Measurements from ENCODE around the gene ZBTB46.
"Not testable (repeated sequence)": the region's sequence is repeated elsewhere in the genome, so short reads cannot be mapped to it uniquely, and the experiment has no call there.

The ZBTB46 gene

GRCh38 chr20:63830841-63831588, at the start of gene ZBTB46:
ZBTB46 (minus strand) TSS chr20:63831264; CDS start chr20:63790757, 40,507 bp downstream.
- no peak for DNase-seq

GRCh38 chr20:63878899-63879663, 48.0 kb upstream of the ZBTB46 start:
- DNase-seq, result no peak

GRCh38 chr20:63877755-63878470, 46.8 kb upstream of the ZBTB46 start:
- DNase-seq, result no peak

GRCh38 chr20:63876489-63877036, 45.5 kb upstream of the ZBTB46 start:
- DNase-seq, result no peak

GRCh38 chr20:63874241-63874640, 43.2 kb upstream of the ZBTB46 start:
- not testable (repeated sequence) for DNase-seq

GRCh38 chr20:63873477-63873971, 42.5 kb upstream of the ZBTB46 start:
- DNase-seq, result peak; percentile 64

GRCh38 chr20:63868264-63868663, 37.2 kb upstream of the ZBTB46 start:
- no peak for DNase-seq

GRCh38 chr20:63867042-63867441, 36.0 kb upstream of the ZBTB46 start:
- DNase-seq, result not testable (repeated sequence)

- peak; percentile 99 for DNase-seq
Measured at GRCh38 chr20:63864978-63865640, 34.0 kb upstream of the ZBTB46 start, which contains the start of gene TPD52L2. TPD52L2 (plus strand) TSS chr20:63865270; CDS start chr20:63865366, 96 bp downstream.

- DNase-seq, result no peak
Measured at GRCh38 chr20:63864545-63864977, 33.5 kb upstream of the ZBTB46 start.

GRCh38 chr20:63863798-63864544, 32.9 kb upstream of the ZBTB46 start:
- peak; percentile 79 for DNase-seq

- DNase-seq, result no peak
Measured at GRCh38 chr20:63863021-63863797, 32.1 kb upstream of the ZBTB46 start.

- no peak for DNase-seq
Measured at GRCh38 chr20:63861981-63862901, 31.2 kb upstream of the ZBTB46 start.

- no peak for DNase-seq
Measured at GRCh38 chr20:63861365-63861934, 30.4 kb upstream of the ZBTB46 start, which contains the start of gene ABHD16B. ABHD16B (plus strand) TSS chr20:63861498; CDS start chr20:63861541, 43 bp downstream.

GRCh38 chr20:63860325-63861051, 29.4 kb upstream of the ZBTB46 start:
- DNase-seq, result no peak

GRCh38 chr20:63859166-63859699, 28.2 kb upstream of the ZBTB46 start:
- DNase-seq, result no peak

- DNase-seq, result no peak
Measured at GRCh38 chr20:63858393-63859165, 27.5 kb upstream of the ZBTB46 start.

Measured in stimulated activated CD4-positive, alpha-beta T cell treated with anti-CD3 and anti-CD28 coated beads, Interleukin-4, amount 100 ng/mL, for 24 hours (primary cell).